Suppressor macrophage (primary cell): ENCODE results near the gene MAN1C1.
"Not testable (repeated sequence)": the region's sequence is repeated elsewhere in the genome, so short reads cannot be mapped to it uniquely, and the experiment has no call there.

Experiments used
- DNase-seq, 4 experiments: peaks; one replicate each; pipeline ENCODE4 v3.0.0-alpha.2; 2020 to 2022

The MAN1C1 gene

DNA sequence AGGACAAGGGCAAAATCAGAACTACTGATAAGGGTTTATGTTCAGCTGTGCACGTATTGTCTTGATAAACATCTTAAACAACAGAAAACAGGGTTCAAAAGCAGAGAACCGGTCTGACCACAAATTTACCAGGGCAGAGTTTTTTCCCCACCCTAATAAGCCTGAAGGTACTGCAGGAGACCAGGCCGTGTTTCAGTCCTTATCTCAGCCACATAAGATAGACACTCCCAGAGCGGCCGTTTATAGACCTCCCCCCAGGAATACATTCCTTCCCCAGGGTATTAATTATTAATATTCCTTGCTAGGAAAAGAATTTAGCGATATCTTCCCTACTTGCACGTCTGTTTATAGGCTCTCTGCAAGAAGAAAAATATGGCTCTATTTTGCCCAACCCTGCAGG lies 19.6 kb downstream of the MAN1C1 start:
- DNase-seq, result not testable (repeated sequence)

DNA sequence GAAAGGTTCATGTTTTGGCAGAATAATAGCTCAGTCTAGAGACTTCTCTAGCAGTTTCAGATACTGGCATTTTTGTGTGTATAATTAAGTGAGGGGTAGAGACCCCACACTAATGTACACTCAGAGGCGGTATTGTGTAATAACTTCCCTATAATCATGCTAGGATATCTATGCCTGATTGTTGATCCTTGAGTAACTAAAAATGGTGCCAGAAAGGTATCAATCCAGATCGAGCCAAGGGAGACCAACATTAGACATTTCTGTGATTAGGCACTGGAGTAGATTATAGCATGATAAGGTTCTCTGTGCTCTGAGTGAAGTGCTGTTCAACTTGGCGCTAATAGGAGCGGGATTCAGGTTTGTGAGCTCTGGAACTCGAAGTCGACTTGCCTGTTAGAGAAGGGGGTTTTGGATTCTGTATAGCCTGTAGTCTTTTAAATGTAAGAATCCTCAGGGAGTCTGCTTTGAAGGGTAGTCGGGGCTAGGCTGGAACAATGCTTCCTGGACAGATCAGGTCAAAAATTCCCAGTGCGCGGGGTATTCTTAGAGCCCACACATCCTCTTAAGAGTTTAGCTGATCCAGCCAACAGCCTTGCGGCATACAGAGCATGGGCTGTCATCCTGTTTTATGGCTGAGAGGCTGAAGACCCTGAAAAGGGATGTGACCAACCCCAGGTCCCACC lies 24.2 kb downstream of the MAN1C1 start:
- no peak for DNase-seq

DNA sequence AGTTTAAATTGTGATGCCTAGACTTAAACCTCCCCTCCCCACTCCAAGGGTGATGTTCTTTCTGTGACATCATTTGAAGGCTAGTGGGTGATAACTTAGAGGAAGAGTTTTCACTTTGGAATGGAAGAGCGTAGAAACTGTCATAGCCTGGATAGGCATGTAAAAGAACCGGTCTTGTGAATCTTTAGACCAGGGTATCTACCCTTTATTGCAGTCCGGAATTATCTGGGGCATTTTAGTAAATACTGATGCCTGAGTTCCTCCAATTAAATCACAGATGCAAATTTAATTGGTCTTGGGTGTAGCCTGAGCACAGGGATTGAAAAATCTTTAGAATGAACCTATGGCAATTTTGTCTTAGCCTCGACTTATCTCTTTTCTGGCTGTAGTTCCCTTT lies 24.7 kb downstream of the MAN1C1 start:
- DNase-seq, result no peak

DNA sequence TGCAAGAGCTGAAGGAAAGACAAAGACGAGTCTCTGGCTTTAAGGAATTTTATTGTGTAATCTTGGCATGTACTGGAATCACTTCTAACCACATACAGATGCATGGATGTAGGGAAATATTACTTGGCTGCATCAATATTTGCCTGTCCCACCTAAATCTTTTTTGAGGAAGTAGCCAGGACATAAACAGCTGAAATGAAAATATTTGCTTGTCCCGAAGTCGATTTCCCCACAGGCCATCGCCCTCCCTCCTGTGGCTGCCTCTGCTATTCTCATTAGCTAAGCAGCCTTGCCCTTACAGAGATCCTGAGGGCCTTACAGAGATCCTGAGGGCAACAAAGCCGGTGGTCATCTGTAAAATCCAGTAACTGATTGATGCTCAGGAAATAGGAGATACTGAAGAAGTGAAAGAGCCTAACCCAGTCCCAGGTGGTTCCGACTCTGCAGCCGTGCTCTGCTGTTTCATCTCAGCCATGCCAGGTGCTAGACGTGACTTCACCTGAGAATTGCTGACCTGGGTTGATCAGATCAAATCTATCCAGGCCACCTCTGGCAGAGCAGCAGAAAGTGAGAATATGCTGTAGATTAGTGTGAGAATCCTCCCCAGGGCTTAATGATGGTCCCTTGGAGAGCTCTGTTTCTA lies 25.5 kb downstream of the MAN1C1 start:
- peak in 3 of 4 experiments; percentile 26 to 31 (median 28) for DNase-seq

DNA sequence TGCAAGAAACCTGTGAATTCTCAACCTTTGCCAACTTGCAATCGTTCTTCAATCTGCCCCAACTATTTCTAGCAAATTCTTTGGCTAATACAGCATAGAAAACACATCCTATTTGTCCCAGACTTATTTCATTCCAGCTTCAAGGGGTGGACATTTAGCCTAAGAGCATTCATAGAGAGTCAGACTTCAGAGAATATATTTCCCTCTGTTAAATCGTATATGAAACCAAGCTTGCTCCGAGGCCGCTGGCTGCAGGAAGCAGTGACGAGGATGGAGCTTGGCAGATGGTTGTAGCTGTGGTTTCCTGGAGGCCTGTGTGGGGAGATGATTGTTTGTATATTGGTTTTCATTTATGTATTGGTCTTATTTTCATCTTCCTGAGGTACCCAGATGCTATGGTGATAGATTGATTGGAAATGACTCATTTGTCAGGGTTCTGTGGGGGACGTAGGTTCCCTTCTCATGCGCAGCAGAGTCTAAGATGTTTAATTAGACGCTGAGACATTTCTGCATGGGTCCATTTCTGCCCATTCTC lies 26.1 kb downstream of the MAN1C1 start:
- DNase-seq, result peak in 3 of 4 experiments; percentile 25 to 41 (median 26)

DNA sequence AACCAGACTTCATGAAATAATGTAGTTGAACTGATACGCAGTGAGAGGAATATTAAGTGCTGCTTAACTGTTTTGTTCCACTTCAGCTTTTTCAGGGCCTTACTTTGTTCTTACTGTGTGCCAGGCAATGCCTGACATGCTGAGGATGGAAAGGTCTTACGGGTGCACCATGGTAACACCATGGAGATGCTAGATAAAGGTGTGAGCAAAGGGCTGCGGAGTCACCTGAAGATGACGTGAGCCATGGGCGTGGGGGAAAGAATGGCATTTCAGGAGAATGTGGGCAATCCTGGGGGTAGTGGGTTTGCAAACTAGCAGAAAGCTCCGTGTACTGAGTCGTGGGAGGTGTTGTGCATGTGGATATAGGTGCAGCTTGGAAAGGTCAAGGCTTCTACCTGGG lies 27.3 kb downstream of the MAN1C1 start:
- DNase-seq, result no peak

DNA sequence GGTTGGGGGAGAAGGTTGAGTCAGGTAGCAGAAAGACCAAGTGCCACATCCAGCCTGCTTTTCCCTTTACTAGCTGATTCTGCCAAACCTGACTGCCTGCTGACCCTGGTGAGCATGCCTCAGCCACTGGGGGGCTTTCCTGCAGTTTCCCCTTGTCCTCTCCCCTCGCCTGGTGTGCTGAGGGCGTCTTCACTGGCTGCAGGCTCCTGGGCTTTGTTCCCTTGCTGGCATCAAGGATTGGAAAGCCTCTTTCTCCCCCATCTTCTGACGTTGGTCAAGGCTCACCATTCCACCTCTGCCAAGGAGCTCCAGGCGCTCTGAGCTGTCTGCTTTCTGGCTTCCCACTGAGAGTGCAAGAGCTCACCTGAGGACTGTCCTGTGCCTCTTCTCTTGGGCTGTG lies 28.4 kb downstream of the MAN1C1 start:
- DNase-seq, result no peak

DNA sequence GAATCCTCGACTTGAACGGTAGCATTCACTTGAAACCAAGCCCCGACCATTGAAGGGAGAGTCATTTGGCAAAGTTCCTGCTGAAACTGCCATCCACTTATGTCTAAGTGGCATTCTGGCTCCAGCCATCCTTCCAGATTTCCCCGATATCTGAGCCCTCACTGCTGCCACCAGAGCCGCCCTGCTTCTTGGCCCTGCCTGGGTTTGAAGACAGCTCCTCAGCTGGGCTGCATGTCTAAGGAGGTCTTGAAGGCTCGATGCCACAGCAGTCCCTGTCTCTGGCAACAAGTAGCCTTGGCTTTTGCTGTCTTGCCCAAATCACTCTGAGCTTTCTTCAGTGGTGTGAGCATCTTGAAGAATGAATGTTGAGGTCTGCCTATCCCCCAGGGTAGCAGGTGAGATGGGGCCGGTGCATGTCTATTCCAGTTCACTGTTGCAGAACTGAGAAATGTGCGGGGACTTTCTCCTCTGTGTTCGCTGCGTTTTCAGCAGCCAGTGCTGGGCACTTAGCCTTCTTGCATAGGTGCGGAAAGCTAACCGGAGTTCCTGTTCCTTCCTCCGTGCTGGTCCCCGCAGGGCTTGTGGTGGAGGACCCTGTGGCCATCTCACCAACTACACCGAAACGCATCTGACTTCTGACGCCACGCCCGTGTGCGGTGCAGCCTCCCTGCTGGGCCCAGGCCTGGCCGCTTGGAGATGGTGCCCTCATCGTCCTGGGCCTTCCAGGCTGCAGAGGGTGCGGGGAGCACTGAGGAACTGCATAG lies 29.2 kb downstream of the MAN1C1 start:
- no peak for DNase-seq

DNA sequence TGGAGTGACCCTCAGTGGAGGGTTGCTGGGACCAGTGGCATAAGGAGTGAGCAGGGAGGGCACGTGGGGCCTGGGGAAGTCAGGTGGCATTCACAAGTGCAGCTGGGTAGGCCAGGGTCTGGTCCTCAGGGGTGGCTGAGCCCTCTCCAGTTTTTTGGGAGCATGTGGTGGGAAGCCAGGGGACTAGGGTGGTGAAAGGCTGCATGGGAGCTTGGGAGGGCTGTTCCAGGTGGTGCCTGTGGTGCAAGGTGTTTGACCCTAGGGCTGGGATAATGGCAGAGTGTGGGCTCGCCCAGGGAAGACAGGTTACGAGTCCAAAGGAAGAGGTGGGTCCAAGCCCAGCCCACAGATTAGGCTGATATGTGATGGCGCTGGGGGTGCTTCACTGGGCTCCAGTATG lies 30.5 kb downstream of the MAN1C1 start:
- no peak for DNase-seq

DNA sequence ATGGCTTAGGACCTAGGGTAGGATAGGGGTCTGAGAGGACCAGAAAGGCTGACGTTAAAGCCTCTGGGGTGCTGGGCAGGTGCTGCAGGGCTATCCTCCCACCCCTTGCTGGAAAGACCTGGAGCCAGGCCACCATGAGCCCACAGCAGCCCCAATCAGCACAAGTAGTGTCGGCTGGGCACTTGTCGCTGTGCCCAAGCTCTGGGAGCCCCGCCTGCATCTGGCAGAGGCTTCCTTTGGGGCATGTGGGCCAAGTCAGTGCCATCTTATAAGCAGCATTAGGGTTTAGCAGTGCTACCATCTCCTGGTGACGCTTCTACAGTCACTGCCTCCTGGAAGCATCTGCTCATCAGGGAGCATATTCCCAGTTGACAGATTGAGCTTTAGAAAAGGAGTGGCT lies 31.3 kb downstream of the MAN1C1 start:
- DNase-seq, result no peak

DNA sequence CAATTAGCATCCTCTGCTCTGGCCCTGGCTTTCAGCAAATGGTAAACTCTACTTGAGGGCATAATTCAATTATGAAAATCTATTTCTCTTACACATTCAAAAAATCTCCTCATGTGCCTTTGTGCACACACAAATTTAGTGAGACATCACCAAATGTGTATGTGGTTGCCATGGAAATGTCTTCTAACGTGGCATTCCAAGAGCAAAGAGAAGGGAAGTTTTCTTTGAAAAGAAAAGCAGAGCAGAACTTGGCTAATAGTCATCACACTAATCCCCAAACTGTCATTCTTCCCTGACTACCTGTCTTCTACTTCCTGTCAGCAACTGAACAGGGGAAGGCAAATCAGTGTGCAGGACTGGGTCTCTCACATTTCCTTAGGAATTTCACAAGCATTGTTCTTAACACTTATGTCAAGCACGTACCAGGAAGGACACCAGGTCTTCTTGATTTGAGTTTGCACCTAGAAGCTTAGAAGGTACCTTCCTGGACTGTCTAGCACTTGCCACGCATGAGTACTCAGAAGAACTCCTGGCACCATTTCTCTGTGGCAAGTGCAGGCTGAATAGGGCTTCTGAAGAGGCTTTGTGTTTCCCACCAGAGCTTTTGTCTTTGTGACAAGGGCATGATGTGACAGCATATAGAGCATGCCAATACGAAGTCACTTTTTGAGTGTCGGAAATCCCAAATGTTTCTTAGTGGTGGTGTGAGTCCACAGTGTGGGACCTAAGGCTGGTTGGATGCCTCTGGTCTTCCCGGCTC lies 32.3 kb downstream of the MAN1C1 start:
- no peak for DNase-seq

DNA sequence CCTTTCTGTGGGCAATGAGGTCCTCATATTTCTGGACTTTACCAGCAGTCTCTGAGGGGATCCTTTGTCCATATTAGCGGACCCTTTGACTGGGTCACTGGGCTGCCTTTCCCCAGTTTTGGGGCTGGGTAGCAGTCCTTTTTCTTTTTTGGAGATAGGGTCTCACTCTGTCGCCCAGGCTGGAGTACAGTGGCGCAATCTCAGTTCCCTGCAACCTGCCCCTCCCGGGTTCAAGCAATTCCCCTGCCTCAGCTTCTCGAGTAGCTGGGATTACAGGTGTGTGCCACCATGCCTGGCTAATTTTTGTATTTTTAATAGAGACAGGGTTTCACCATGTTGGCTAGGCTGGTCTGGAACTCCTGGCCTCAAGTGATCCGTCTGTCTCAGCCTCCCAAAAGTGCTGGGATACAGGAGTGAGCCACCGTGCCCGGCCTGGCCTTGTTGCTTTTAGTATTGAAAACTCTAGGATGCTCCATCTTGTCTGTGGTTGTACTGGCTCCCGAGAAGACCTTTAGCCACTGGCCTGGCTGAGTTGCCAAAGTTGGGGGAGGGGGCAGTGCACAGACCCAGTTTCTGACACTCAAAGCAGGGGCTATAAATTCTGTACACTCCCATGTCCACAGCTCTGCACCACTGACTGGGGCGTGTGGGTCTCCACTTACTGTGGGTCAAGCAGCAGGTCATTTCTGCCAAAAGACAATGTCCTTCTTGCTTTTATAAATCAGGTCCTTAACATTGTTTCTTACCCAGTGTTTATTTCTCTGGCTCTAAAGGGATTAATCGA lies 33.1 kb downstream of the MAN1C1 start:
- no peak for DNase-seq

DNA sequence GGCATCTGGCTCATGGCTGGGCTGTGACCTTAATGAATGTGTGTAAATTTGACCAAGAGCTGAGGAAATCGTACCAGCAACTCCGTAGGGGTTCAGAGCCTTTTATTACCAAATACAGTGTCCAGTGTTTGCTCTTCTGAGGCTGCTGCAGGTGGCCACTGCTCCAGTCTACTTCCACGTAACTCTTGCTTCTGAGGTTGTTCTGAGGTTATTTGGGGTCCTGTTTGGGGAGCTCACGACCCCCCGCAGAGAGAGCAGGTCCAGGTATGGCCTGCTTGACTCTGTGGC lies 33.6 kb downstream of the MAN1C1 start:
- no peak for DNase-seq

DNA sequence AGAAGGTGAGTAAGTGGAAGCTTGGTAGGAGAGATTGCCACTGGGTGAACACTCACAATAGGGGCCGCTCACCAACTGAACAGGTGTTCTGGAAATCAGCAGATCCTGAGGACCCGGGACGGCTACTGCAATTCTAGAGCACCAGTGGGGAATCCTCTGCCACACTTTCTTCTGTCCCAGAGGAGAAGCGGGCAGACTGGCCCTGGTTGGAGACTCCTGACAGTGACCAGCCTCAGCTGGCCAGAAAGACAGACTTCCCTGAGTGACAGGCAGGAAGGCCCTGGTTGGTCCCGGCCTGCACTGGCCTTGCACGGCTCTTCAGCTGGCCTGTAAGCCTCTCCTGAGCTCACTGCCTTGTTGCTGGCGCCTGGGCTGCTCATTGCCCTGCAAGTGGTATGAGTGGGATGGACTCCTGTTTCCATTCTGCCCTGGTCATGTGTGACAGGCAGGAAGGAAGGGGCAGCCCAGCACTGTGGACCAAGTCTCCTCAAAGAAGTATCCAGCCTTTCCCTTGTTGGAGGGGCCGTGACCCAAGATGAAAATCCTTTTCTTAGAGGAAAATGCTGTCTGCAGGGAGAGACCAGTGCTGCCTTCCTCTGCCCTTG lies 34.5 kb downstream of the MAN1C1 start:
- no peak for DNase-seq

DNA sequence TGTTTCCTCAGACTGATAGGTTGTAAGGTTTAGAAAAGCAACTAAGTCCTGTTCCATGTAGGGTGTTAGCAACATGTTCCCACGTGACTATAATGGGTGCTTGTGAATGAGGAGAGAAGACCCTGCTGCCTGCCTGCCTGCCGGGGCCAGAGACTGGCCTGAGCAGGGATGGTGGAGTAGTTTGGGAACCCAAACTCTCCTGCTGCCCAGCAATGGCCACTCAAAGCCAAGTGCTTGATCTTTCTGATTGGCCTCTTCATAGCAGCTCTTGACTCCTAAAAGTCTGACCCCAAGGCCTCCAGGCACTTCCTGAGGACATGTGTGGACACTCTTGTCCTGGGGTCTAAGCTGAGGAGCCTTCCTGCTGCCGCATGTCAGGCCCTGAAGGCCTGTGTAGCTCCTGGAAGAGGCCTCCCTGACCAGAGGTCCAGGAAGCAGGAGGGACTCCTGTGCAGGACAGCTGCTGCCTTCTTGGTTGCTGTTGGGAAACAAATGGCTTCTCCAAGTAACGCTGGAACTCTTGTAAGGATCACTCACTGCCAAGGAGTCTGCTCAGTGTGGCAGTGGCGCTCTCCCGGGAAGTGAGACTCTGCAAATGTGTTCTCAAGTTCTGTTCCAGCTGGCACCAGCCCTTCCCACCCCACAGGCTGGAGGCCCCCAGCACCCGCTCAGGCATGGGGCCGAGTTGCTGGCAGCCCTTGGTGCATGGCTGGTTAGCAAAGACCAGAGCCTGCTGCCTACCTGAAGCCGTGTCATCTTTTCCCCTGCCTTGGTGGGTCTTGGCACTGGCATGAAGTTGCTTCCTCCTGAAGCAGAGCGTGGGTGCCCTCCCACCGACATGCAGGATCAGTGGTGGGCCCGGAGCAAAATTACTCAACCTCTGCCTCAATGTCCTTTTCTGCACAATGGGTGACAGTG lies 35.5 kb downstream of the MAN1C1 start:
- no peak for DNase-seq

DNA sequence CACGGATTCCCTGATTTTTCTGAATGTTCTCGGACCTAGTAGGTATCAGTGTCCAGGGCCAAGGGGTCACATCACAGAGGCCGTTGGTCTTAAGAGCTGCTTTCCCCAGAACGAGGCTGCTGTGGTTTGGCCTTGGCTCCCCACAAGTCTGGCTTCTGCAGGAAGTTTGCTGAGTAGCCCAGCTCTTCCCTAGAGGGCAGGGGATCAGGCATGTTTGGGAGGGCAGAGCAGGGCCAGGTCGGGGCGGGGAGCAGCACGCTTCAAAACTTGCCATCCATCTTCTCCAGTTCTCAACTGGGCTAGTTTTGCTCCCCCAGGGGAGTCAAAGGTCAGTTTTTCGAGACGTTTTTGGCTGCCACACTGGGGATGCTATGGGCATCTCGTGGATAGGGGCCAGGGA lies 37.0 kb downstream of the MAN1C1 start:
- DNase-seq, result no peak

DNA sequence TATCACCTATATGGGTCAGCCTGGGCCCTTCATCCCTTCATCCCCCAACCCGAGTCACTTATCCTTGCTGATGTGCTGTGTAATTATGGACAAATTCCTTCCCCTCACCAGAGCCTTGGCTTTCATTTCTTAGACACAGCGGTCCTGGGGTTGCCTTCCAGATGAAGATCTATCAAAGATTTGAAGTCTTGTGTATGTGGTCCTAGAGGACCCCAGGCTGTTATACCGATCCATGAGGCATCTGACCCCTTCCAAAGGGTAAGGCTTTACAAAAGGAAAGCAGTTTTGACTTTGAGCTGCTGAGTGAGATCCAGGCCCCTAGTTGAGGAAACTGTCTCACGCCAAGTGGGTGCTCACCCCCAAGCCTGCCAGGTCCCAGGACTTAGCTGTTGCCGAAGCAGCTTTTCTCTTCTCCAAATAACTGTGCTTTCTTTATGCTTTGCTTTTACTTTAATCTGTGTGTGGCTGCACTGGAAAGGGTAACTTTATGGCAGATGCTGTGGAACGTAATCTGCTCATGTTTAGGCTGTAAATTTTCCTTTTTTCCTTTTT lies 37.6 kb downstream of the MAN1C1 start:
- DNase-seq, result no peak

DNA sequence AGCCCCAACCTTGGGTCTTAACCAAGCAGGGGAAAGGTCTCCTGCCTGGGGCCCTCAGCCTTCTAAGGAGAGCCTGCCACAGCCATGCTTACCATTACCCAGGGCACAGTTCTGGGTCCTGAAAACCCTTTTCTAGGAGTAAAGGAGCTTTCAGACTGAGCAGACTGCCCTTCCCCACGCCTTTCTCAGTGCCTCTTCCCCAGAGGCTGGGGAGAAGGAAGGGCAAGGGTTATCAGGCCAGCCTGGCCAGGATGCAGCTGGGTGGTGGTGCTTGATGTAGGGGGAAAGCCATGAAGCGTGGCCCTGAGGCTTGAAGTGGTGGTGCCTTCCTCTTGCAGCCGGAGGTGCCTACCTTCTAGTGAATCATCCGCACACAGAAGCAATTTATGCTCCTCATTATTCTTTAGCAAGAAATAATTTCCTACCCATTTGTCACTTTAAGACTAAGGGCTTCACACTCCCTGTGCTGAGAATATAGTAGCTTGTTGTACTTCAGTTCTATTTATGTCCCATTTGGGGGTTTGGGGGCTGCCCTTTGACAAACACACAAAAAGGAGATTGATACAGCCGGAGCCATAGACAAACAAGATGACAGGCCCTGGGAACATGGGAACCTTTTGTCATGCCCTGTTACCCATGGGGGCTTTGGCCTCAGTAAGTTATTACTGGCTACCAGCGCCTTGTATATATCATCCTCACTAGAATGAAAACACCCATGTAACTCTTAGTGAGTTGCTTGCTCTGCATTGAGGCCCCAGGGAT lies 40.7 kb downstream of the MAN1C1 start:
- DNase-seq, result no peak
